Memory B cell (primary cell): ENCODE data around the gene SLIT3.
"Not testable (repeated sequence)": the region's sequence is repeated elsewhere in the genome, so short reads cannot be mapped to it uniquely, and the experiment has no call there.

Source experiments
- ATAC-seq: fragments of 150-1000 bp; cut with Tn5 transposase; 2 replicates; pipeline ENCODE4 v1.10.0; 2021; ENCODE audit warnings: low read depth, mild to moderate bottlenecking, moderate library complexity
- DNase-seq, 2 donors: peaks; one replicate each; pipeline ENCODE4 v3.0.0; 2022; ENCODE audit warnings: low spot score in 2 of 2
- H3K27ac Mint-ChIP-seq: one replicate; pipeline ENCODE4 v1.8.0; 2022; ENCODE audit warnings: mild to moderate bottlenecking, moderate library complexity, mixed read lengths
- H3K27me3 Mint-ChIP-seq: one replicate; pipeline ENCODE4 v1.8.0; 2022; ENCODE audit warnings: mixed read lengths
- H3K36me3 Mint-ChIP-seq: one replicate; pipeline ENCODE4 v1.8.0; 2022; ENCODE audit warnings: mild to moderate bottlenecking, mixed read lengths
- H3K4me1 Mint-ChIP-seq: one replicate; pipeline ENCODE4 v1.8.0; 2022; ENCODE audit warnings: mixed read lengths
- H3K4me3 Mint-ChIP-seq: one replicate; pipeline ENCODE4 v1.8.0; 2022; ENCODE audit warnings: mild to moderate bottlenecking, moderate library complexity, mixed read lengths
- H3K9me3 Mint-ChIP-seq: one replicate; pipeline ENCODE4 v1.8.0; 2022; ENCODE audit warnings: mixed read lengths

SLIT3 gene

GRCh38 chr5:169157064-169157463 is 143.9 kb downstream of the SLIT3 start:
- ATAC-seq (no peak), DNase-seq (no peak)
- no peaks in the 10 kb centered on the region for H3K4me1 Mint-ChIP-seq
- peaks cover 2% of the 10 kb centered on the region for H3K27me3 Mint-ChIP-seq
- peaks cover 1% of the 10 kb centered on the region for H3K9me3 Mint-ChIP-seq
- no peak overlapping the region for H3K4me3 Mint-ChIP-seq
- no peaks in the 10 kb centered on the region for H3K36me3 Mint-ChIP-seq
- no peak overlapping the region for H3K27ac Mint-ChIP-seq

- Mint-ChIP-seq H3K27me3 (peaks cover 2% of the 10 kb centered on the region), H3K36me3 (no peaks in the 10 kb centered on the region), H3K4me3 (no peak overlapping the region)
Observed at GRCh38 chr5:169154679-169155078, 146.3 kb downstream of the SLIT3 start.

GRCh38 chr5:169153405-169153804 is 147.5 kb downstream of the SLIT3 start:
- Mint-ChIP-seq H3K9me3 (no peaks in the 10 kb centered on the region), H3K4me3 (no peak overlapping the region)

More at GRCh38 chr5:169154679-169155078, 146.3 kb downstream of the SLIT3 start:
- DNase-seq (no peak), ATAC-seq (no peak)
- H3K4me1 Mint-ChIP-seq: no peaks in the 10 kb centered on the region
- H3K27ac Mint-ChIP-seq: no peak overlapping the region
- H3K9me3 Mint-ChIP-seq: peaks cover under 1% of the 10 kb centered on the region

GRCh38 chr5:169152946-169153345 is 148.0 kb downstream of the SLIT3 start:
- Mint-ChIP-seq H3K27me3 (peaks cover 2% of the 10 kb centered on the region), H3K4me3 (no peak overlapping the region), H3K27ac (no peak overlapping the region), H3K4me1 (no peaks in the 10 kb centered on the region), H3K36me3 (no peaks in the 10 kb centered on the region), H3K9me3 (no peaks in the 10 kb centered on the region)
- ATAC-seq (no peak), DNase-seq (no peak)

More at GRCh38 chr5:169153405-169153804, 147.5 kb downstream of the SLIT3 start:
- no peaks in the 10 kb centered on the region for H3K4me1 Mint-ChIP-seq
- H3K36me3 Mint-ChIP-seq: no peaks in the 10 kb centered on the region
- H3K27ac Mint-ChIP-seq: no peak overlapping the region
- H3K27me3 Mint-ChIP-seq: peaks cover 2% of the 10 kb centered on the region
- ATAC-seq: no peak
- DNase-seq: no peak

GRCh38 chr5:169152453-169152852 is 148.5 kb downstream of the SLIT3 start:
- H3K4me1 Mint-ChIP-seq: no peaks in the 10 kb centered on the region
- H3K27ac Mint-ChIP-seq: no peak overlapping the region
- ATAC-seq: no peak
- no peaks in the 10 kb centered on the region for H3K9me3 Mint-ChIP-seq
- DNase-seq: no peak
- peaks cover 2% of the 10 kb centered on the region for H3K27me3 Mint-ChIP-seq
- no peaks in the 10 kb centered on the region for H3K36me3 Mint-ChIP-seq
- H3K4me3 Mint-ChIP-seq: no peak overlapping the region

- H3K4me3 Mint-ChIP-seq: no peak overlapping the region
- ATAC-seq (no peak), DNase-seq (no peak)
- no peaks in the 10 kb centered on the region for H3K36me3 Mint-ChIP-seq
- H3K27me3 Mint-ChIP-seq: peaks cover 2% of the 10 kb centered on the region
- peaks cover 2% of the 10 kb centered on the region for H3K9me3 Mint-ChIP-seq
- H3K27ac Mint-ChIP-seq: no peak overlapping the region
- H3K4me1 Mint-ChIP-seq: no peaks in the 10 kb centered on the region
Observed at GRCh38 chr5:169151051-169151805, 149.7 kb downstream of the SLIT3 start.

GRCh38 chr5:169150108-169150507 is 150.8 kb downstream of the SLIT3 start:
- peaks cover 2% of the 10 kb centered on the region for H3K27me3 Mint-ChIP-seq
- no peak overlapping the region for H3K27ac Mint-ChIP-seq
- H3K9me3 Mint-ChIP-seq: peaks cover 2% of the 10 kb centered on the region
- H3K4me3 Mint-ChIP-seq: no peak overlapping the region
- no peak for DNase-seq
- no peaks in the 10 kb centered on the region for H3K4me1 Mint-ChIP-seq
- no peaks in the 10 kb centered on the region for H3K36me3 Mint-ChIP-seq
- ATAC-seq: no peak

GRCh38 chr5:169149317-169149716 is 151.6 kb downstream of the SLIT3 start:
- ATAC-seq (no peak), DNase-seq (no peak)
- H3K9me3 Mint-ChIP-seq: peaks cover 2% of the 10 kb centered on the region
- no peaks in the 10 kb centered on the region for H3K4me1 Mint-ChIP-seq
- no peak overlapping the region for H3K4me3 Mint-ChIP-seq
- H3K27ac Mint-ChIP-seq: no peak overlapping the region
- H3K27me3 Mint-ChIP-seq: peaks cover 2% of the 10 kb centered on the region
- H3K36me3 Mint-ChIP-seq: no peaks in the 10 kb centered on the region

- Mint-ChIP-seq H3K9me3 (peaks cover 2% of the 10 kb centered on the region), H3K36me3 (no peaks in the 10 kb centered on the region), H3K4me3 (no peak overlapping the region), H3K27me3 (no peaks in the 10 kb centered on the region), H3K27ac (no peak overlapping the region), H3K4me1 (no peaks in the 10 kb centered on the region)
- ATAC-seq: no peak
- DNase-seq: no peak
Observed at GRCh38 chr5:169148138-169148740, 152.7 kb downstream of the SLIT3 start.

GRCh38 chr5:169147534-169147933 is 153.4 kb downstream of the SLIT3 start:
- ATAC-seq (no peak), DNase-seq (no peak)
- Mint-ChIP-seq H3K27me3 (no peaks in the 10 kb centered on the region), H3K4me3 (no peak overlapping the region), H3K36me3 (no peaks in the 10 kb centered on the region), H3K9me3 (peaks cover 2% of the 10 kb centered on the region), H3K4me1 (no peaks in the 10 kb centered on the region), H3K27ac (no peak overlapping the region)

- ATAC-seq (no peak), DNase-seq (no peak)
- H3K27ac Mint-ChIP-seq: no peak overlapping the region
- H3K27me3 Mint-ChIP-seq: no peaks in the 10 kb centered on the region
- H3K36me3 Mint-ChIP-seq: no peaks in the 10 kb centered on the region
- H3K9me3 Mint-ChIP-seq: peaks cover 2% of the 10 kb centered on the region
- no peak overlapping the region for H3K4me3 Mint-ChIP-seq
- no peaks in the 10 kb centered on the region for H3K4me1 Mint-ChIP-seq
Observed at GRCh38 chr5:169146158-169146557, 154.8 kb downstream of the SLIT3 start.

GRCh38 chr5:169142264-169142970 is 158.5 kb downstream of the SLIT3 start:
- no peak for DNase-seq
- ATAC-seq: no peak
- Mint-ChIP-seq H3K4me1 (no peaks in the 10 kb centered on the region), H3K9me3 (peaks cover 2% of the 10 kb centered on the region), H3K4me3 (no peak overlapping the region), H3K27ac (no peak overlapping the region), H3K36me3 (no peaks in the 10 kb centered on the region), H3K27me3 (peaks cover under 1% of the 10 kb centered on the region)

GRCh38 chr5:169140215-169140614 is 160.7 kb downstream of the SLIT3 start:
- not testable (repeated sequence) for H3K4me1 Mint-ChIP-seq, DNase-seq, H3K9me3 Mint-ChIP-seq, H3K27me3 Mint-ChIP-seq, H3K27ac Mint-ChIP-seq, ATAC-seq, H3K36me3 Mint-ChIP-seq, H3K4me3 Mint-ChIP-seq

- Mint-ChIP-seq H3K4me3 (no peak overlapping the region), H3K27me3 (peaks cover 4% of the 10 kb centered on the region), H3K4me1 (no peaks in the 10 kb centered on the region), H3K9me3 (no peaks in the 10 kb centered on the region), H3K27ac (no peak overlapping the region), H3K36me3 (no peaks in the 10 kb centered on the region)
- no peak for DNase-seq
- ATAC-seq: no peak
Observed at GRCh38 chr5:169139480-169140050, 161.4 kb downstream of the SLIT3 start.
